Measurements from ENCODE around the gene FBL. TPM values are rescaled to one million over a fixed set of nuclear protein-coding genes. Genes with fewer than 3 reads are reported as not detected.

Gene FBL
- total and polyA plus RNA-seq, 2 of the 13 experiments (the other 11 are each of a cell fraction or from before 2014, with no cell fraction given) = 153 to 468 TPM

GRCh38 chr19:39845933-39846677 lies at the start of gene FBL (continued):
- no peak for TF ChIP-seq FUBP1 (CRISPR knock-in tag; IDR thresholded peaks at IDR 0.05; ENCODE audit: borderline replicate concordance)
- TF ChIP-seq TOE1 (CRISPR knock-in tag; IDR thresholded peaks at IDR 0.05) = no peak; the same call in 1 of the 2 replicates
- TF ChIP-seq NFYB (CRISPR knock-in tag; IDR thresholded peaks at IDR 0.05) = no peak
- no peak for TF ChIP-seq HMG20A (CRISPR knock-in tag; IDR thresholded peaks at IDR 0.05; ENCODE audit: borderline replicate concordance)
- TF ChIP-seq ISX (CRISPR knock-in tag; conservative IDR thresholded peaks at IDR 0.05) = no peak
- TF ChIP-seq ZBTB40 (IDR thresholded peaks at IDR 0.05) = no peak
- TF ChIP-seq ZBTB40 (CRISPR knock-in tag; IDR thresholded peaks at IDR 0.05) = 0 out of 2 replicates have a peak, but pooled peaks have one; percentile 16
- TF ChIP-seq PBX3 (CRISPR knock-in tag; IDR thresholded peaks at IDR 0.05; ENCODE audit: borderline replicate concordance) = 0 out of 2 replicates have a peak, but pooled peaks have one; percentile 24
- no peak for TF ChIP-seq ZNF460 (CRISPR knock-in tag; IDR thresholded peaks at IDR 0.05; ENCODE audit: borderline replicate concordance)
- TF ChIP-seq ERF (CRISPR knock-in tag; IDR thresholded peaks at IDR 0.05) = peak; percentile 38
- TF ChIP-seq GLI4 (CRISPR knock-in tag; IDR thresholded peaks at IDR 0.05; ENCODE audit: borderline replicate concordance) = no peak
- no peak for TF ChIP-seq PRDM10 (CRISPR knock-in tag; IDR thresholded peaks at IDR 0.05; ENCODE audit: low read depth)
